AG20443 (cell line): ENCODE data around the gene EIF2AK2.
A peak's percentile ranks its signal among the peaks of the same experiment; 100 is the strongest.

ENCODE experiments used
- DNase-seq: peaks from one replicate; pipeline ENCODE4 v3.0.0; 2012; ENCODE audit warnings: low spot score, mixed read lengths

Gene EIF2AK2

DNA sequence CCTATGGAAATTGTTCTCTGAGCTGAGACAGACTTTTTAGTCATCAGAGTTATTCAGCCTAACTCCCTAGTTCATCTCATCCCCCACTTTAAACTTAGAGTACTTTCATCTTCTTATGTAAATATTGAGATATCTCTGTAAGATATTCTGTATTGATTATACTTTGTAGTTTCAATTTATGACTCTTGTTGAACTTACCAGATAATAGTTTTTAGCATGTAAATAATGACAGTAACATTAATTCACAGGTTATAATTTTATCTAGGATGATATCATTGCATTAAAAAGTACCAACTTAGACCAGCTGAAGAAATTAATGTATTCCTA, 14.8 kb upstream of the EIF2AK2 start:
- DNase-seq: no peak

- peak; percentile 73 for DNase-seq
Observed at GRCh38 chr2:37168217-37168981, 11.6 kb upstream of the EIF2AK2 start.

- DNase-seq: peak; percentile 13
Observed at GRCh38 chr2:37167636-37168180, 10.9 kb upstream of the EIF2AK2 start.

- no peak for DNase-seq
Observed at GRCh38 chr2:37164757-37165156, 8.0 kb upstream of the EIF2AK2 start.

- DNase-seq: peak; percentile 72
Observed at GRCh38 chr2:37156071-37156856, 516 bp downstream of the EIF2AK2 start.

DNA sequence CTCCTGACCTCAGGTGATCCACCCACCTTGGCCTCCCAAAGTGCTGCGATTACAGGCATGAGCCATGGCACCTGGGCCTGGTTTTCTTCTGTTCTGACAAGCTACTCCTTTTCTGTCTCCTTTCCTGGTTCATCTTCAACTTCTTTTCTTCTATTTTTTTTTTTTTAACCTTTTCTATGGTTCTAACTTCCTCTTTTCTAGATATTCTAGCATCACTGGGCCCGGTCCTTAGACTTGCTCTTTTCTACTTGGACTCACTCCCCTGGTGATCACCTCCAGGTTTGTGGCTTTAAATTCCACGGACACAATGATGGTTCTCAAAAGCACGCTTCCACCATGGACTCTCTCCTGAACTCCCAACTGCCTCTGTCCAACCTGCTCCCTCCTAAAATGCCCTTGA, 2.0 kb downstream of the EIF2AK2 start:
- no peak for DNase-seq

GRCh38 chr2:37153224-37153623, 3.6 kb downstream of the EIF2AK2 start:
- no peak for DNase-seq

GRCh38 chr2:37149626-37150322, 7.0 kb downstream of the EIF2AK2 start:
- no peak for DNase-seq

GRCh38 chr2:37148325-37148724, 8.5 kb downstream of the EIF2AK2 start:
- no peak for DNase-seq

DNA sequence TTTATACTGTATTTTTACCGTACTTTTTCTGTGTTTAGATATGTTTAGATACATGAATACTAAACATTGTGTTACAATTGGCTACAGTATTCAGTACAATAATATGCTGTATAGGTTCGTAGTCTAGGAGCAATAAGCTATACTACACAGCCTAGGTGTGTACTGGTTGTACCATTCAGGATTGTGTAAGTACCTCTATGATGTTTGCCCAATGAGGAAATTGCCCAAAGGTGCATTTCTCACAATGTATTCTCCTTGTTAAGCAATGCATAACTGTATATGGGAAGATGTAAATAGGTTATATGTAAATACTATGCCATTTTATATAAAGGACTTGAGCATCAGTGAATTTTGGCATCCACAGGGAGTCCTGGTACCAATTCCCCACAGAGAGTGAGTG, 10.7 kb downstream of the EIF2AK2 start:
- DNase-seq: no peak

- DNase-seq: no peak
Observed at GRCh38 chr2:37143974-37144373, 12.8 kb downstream of the EIF2AK2 start.

DNA sequence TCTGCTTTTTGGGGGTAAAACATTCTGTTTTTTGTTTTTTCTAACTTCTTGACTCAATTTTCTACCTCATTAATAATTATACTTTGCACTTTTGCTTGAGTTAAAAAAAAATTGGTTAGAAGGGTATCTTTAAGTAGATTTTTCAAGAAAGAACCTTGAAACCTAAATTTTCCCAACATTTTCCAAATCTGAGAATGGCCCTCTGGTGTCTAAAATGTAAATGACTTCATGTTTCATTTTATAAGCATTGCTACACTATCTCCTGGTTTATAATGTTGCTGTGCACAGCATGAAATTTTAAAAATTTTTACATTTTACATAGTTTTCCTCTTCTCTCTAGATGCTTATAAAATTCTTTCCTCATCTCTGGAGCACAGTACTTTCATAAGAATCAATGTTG, 14.2 kb downstream of the EIF2AK2 start:
- no peak for DNase-seq

- DNase-seq: no peak
Observed at GRCh38 chr2:37132914-37133313, 23.9 kb downstream of the EIF2AK2 start.

- no peak for DNase-seq
Observed at GRCh38 chr2:37125416-37125815, 31.4 kb downstream of the EIF2AK2 start.

DNA sequence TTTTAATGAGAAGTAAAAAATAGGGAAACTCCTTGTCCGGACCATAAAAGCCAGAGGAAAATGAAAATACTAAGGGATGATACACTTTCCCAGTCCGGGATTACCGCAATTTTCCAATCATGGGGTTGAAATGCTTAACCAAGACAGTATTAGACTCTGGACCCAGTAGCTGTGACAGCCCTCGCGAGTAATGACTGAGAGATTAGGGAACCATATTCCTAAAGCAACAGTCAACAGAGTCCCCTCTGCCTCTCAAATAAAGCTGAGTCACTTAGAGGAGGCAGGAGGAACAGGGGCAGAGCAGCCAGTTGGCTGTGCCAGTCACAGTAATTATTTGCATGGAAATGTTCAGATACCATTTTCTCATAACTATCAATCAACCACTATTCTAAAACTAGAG, 37.6 kb downstream of the EIF2AK2 start:
- DNase-seq: no peak

DNA sequence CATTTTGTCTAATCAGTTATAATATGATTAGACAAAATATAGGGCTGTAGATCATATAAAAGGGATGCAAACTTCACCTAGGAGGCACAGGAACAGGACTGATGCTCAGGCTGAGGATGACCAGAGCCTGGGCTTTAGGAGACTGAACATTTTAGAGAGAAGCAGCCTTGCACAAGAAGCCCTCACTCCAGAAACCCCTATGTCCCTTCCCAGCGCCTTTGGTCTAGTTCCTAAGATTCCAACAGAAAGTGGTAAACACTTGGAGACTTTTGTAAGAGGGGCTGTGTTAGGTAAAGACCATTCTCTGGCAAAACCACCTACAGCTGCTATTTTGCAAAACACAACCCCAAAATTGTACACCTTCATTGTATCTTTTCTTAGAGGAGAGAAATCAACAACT, 39.2 kb downstream of the EIF2AK2 start:
- no peak for DNase-seq

GRCh38 chr2:37111958-37112357, 44.8 kb downstream of the EIF2AK2 start:
- DNase-seq: no peak

DNA sequence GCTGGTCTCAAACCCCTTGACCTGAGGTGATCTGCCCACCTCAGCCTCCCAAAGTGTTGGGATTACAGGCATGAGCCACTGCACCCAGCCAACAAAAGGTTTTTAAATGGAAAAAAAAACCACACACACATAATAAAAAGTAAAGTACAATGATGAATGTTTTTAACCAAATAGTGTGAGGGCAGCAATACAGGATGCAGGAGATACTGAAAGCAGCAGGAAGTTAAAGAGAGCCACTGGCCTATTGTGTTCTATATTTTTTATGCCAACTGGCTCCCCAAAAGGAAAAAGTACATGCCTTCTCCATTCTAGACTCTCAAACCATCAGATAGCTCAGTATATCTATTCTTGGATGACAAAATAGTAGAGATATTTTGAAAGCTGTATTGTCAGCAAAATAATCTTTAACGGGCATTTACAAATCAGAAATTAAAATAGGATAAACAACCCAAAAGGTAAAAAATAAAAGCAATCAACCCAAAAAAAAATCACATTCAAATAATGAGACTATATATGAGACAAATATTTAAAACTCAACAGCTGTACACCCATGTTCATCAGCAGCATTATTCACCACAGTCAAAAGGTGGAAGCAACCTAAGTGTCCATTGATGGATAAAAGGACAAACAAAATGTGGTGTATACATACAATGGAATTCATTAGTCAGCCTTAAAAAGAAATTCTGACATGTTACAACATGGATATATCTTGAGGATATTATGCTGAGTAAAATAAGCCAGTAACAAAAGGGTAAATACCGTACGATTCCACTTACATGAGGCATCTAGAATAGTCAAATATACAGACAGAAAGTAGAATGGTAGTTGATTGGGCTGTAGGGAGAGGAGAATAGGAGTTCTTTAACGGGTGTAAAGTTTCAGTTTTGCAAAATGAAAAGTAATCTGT, 46.2 kb downstream of the EIF2AK2 start:
- DNase-seq: no peak

GRCh38 chr2:37109523-37109922, 47.3 kb downstream of the EIF2AK2 start:
- DNase-seq: no peak

GRCh38 chr2:37105150-37105549, 51.6 kb downstream of the EIF2AK2 start:
- no peak for DNase-seq

GRCh38 chr2:37104178-37104577, 52.6 kb downstream of the EIF2AK2 start:
- DNase-seq: no peak

GRCh38 chr2:37102588-37102987, 54.2 kb downstream of the EIF2AK2 start:
- no peak for DNase-seq
